Osteocyte (in vitro differentiated cells): ENCODE results near the gene STMND1. TPM values are rescaled to one million over a fixed set of nuclear protein-coding genes. Genes with fewer than 3 reads are reported as not detected.

Experiments
- DNase-seq: peaks from one replicate; pipeline ENCODE4 v3.0.0; 2021; ENCODE audit warnings: mixed read lengths; ENCODE audit not compliant: unreplicated experiment; ENCODE audit errors: extremely low spot score
- H3K27ac Mint-ChIP-seq: one replicate; pipeline ENCODE4 v1.8.0; 2021; ENCODE audit warnings: mild to moderate bottlenecking, mixed read lengths; ENCODE audit not compliant: unreplicated experiment
- H3K27me3 Mint-ChIP-seq: one replicate; pipeline ENCODE4 v1.8.0; 2021; ENCODE audit warnings: mixed read lengths; ENCODE audit not compliant: unreplicated experiment
- H3K36me3 Mint-ChIP-seq: one replicate; pipeline ENCODE4 v1.8.0; 2021; ENCODE audit warnings: mixed read lengths; ENCODE audit not compliant: unreplicated experiment
- H3K4me1 Mint-ChIP-seq: one replicate; pipeline ENCODE4 v1.8.0; 2021; ENCODE audit warnings: mixed read lengths; ENCODE audit not compliant: unreplicated experiment
- H3K4me3 Mint-ChIP-seq: one replicate; pipeline ENCODE4 v1.8.0; 2021; ENCODE audit warnings: mild to moderate bottlenecking, moderate library complexity, mixed read lengths; ENCODE audit not compliant: unreplicated experiment
- H3K9me3 Mint-ChIP-seq: one replicate; pipeline ENCODE4 v1.8.0; 2021; ENCODE audit warnings: mixed read lengths; ENCODE audit not compliant: unreplicated experiment
- CTCF ChIP-seq: fragments of 200-600 bp; sonication (generic); IDR thresholded peaks from 2 replicates; pipeline ENCODE4 v1.5.0; 2021; ENCODE audit warnings: antibody characterized with exemption, mild to moderate bottlenecking, moderate library complexity
- total RNA-seq: library from RNA; stranded (reverse); gene quantifications from 2 replicates; pipeline ENCODE4 v1.2.1, GENCODE V29; 2021

Gene STMND1
- total RNA-seq, 1 donor from 2014 or later, result not detected

DNA sequence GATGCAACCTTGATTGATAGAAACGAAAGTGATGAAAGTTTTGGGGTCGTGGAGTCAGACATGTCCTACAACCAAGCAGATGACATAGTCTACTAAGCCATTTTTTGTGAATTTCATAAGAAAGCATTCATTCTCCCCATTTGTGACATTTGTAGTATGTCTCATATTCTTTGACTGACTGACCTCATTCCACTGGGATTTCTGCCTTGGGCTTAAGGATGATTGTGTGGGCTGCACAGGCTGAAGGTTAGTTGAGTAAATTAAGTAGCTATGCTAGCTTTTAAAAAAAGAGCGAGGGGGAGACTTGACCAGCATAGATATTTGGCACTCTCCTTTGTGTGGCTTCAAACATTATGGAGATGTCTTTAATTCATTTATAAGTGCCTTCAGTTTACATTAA lies 28.9 kb downstream of the STMND1 start:
- Mint-ChIP-seq H3K4me1 (peaks cover 9% of the 10 kb centered on the region), H3K9me3 (peaks cover 23% of the 10 kb centered on the region), H3K36me3 (peaks cover 5% of the 10 kb centered on the region), H3K27me3 (peaks cover 18% of the 10 kb centered on the region), H3K27ac (no peak overlapping the region), H3K4me3 (no peak overlapping the region)
- DNase-seq, result no peak
- no peak for TF ChIP-seq CTCF

DNA sequence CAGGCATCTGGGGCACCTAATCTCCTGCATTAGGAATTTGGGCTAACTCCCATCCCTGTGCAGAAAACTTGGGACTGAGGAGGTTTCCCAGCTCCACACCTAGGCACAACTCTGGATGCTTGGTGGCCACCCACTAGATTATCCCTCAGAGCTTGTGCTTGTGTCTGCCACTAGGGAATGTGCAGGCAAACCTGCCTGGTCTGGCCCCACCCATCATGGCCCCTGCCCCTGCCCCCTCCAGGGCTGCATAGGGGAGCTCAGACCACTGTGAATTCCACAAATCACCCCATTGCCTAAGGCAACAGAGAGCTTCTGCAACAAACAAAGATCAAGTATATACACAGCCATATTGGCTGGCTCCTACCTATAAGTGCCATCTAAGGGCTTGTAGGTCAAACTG lies 31.1 kb downstream of the STMND1 start:
- no peak for TF ChIP-seq CTCF
- Mint-ChIP-seq H3K4me1 (peaks cover 2% of the 10 kb centered on the region), H3K27ac (no peak overlapping the region), H3K4me3 (no peak overlapping the region), H3K36me3 (peaks cover 12% of the 10 kb centered on the region), H3K27me3 (peaks cover 25% of the 10 kb centered on the region), H3K9me3 (peaks cover 27% of the 10 kb centered on the region)
- DNase-seq, result no peak

- H3K36me3 Mint-ChIP-seq, result peaks cover 17% of the 10 kb centered on the region
- no peak for DNase-seq
- H3K27me3 Mint-ChIP-seq, result peaks cover 32% of the 10 kb centered on the region
- no peak overlapping the region for H3K27ac Mint-ChIP-seq
- no peak overlapping the region for H3K4me3 Mint-ChIP-seq
- peaks cover 43% of the 10 kb centered on the region for H3K9me3 Mint-ChIP-seq
- no peak for TF ChIP-seq CTCF
- H3K4me1 Mint-ChIP-seq, result no peaks in the 10 kb centered on the region
Observed at GRCh38 chr6:17138033-17138432, 36.2 kb downstream of the STMND1 start.

DNA sequence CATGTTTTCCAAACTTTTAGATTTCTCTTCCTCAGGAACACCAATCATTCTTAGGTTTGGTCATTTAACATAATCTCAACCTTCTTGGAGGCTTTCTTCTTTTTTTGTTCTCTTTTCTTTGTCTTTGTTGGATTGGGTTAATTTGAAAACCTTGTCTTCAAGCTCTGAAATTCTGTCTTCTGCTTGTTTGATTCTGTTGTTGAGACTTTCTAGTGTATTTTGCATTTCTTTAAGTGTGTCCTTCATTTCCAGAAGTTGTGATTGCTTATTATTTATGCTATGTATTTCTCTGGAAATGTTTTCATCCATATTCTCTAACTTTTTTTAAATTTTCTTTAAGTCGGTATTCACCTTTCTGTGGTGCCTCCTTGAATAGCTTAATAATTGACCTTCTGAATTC lies 42.2 kb downstream of the STMND1 start:
- H3K4me3 Mint-ChIP-seq, result no peak overlapping the region
- DNase-seq, result no peak
- H3K27ac Mint-ChIP-seq, result no peak overlapping the region
- H3K27me3 Mint-ChIP-seq, result peaks cover 13% of the 10 kb centered on the region
- H3K36me3 Mint-ChIP-seq, result peaks cover 8% of the 10 kb centered on the region
- TF ChIP-seq CTCF, result no peak
- peaks cover 28% of the 10 kb centered on the region for H3K9me3 Mint-ChIP-seq
- no peaks in the 10 kb centered on the region for H3K4me1 Mint-ChIP-seq

DNA sequence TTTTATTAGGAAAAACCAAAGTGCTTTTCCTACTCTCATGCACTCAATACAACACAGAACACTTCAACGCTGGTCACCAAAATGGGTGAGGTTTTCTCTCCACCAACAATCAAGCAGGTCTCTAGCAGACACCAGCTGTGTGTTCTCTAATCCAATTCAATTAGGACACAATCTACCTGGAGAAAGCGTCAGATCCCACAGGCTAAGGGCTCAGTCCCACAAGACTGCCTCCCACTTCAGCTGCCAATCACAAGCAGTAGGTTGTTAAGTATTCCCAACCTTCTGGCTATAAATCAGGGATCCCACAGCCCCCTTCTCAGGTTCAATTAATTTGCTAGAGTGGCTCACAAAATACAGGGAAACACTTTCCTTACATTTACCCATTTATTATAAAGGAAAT lies 47.7 kb downstream of the STMND1 start:
- no peaks in the 10 kb centered on the region for H3K4me1 Mint-ChIP-seq
- DNase-seq, result no peak
- no peak for TF ChIP-seq CTCF
- H3K27me3 Mint-ChIP-seq, result peaks cover 2% of the 10 kb centered on the region
- peaks cover 7% of the 10 kb centered on the region for H3K36me3 Mint-ChIP-seq
- H3K4me3 Mint-ChIP-seq, result no peak overlapping the region
- no peak overlapping the region for H3K27ac Mint-ChIP-seq
- H3K9me3 Mint-ChIP-seq, result peaks cover 21% of the 10 kb centered on the region
